Skeletal muscle satellite cell (primary cell): ENCODE measurements around the gene CHD5.

ENCODE experiments used
- H3K27me3 ChIP-seq: 2 replicates; pipeline ENCODE4 v1.7.0; 2013; ENCODE audit warnings: low read length; ENCODE audit not compliant: control insufficient read depth, insufficient read depth
- H3K36me3 ChIP-seq: 2 replicates; pipeline ENCODE4 v1.7.0; 2013; ENCODE audit warnings: mild to moderate bottlenecking, control low read depth, low read length; ENCODE audit not compliant: insufficient read depth
- H3K4me1 ChIP-seq: 2 replicates; pipeline ENCODE4 v1.7.0; 2013; ENCODE audit warnings: low read length; ENCODE audit not compliant: control insufficient read depth, insufficient read depth
- H3K4me2 ChIP-seq: 2 replicates; pipeline ENCODE4 v1.7.0; 2013; ENCODE audit warnings: mild to moderate bottlenecking, low read length
- H3K4me3 ChIP-seq: 2 replicates; pipeline ENCODE4 v1.7.0; 2013; ENCODE audit warnings: low read length
- H3K9ac ChIP-seq: 2 replicates; pipeline ENCODE4 v1.7.0; 2013; ENCODE audit warnings: mild to moderate bottlenecking, low read depth, low read length, moderate library complexity
- H3K9me3 ChIP-seq: replicated peaks from 2 replicates; pipeline ENCODE4 v1.7.0; 2013; ENCODE audit warnings: mild to moderate bottlenecking, control low read depth, low read length

Gene CHD5

DNA sequence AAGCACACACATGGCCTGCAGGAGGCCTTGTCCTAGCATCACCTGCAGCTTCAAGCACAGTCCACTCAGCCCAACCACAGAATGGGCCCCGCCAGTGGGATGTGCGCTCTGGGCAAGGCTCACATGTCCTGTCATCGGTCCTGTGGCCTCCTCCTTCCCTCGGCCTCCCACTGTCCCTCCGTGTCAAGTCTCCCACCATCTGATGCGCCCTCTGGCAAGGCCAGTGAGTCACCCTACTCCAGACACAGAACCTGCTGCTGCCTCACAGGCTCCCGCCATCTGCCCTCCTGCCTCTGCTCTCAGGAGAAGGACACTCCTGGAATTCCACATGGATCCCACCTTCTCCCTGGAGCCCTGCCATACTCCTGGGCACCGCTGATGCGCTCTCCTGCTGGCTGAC is 120.3 kb downstream of the CHD5 start:
- no peak overlapping the region for H3K4me2 ChIP-seq
- no peaks in the 10 kb centered on the region for H3K36me3 ChIP-seq
- no peak overlapping the region for H3K9ac ChIP-seq
- no peak overlapping the region for H3K4me3 ChIP-seq
- H3K9me3 ChIP-seq, result no peaks in the 10 kb centered on the region
- no peaks in the 10 kb centered on the region for H3K4me1 ChIP-seq
- H3K27me3 ChIP-seq, result peaks cover 33% of the 10 kb centered on the region

- Histone ChIP-seq H3K4me2 (no peak overlapping the region), H3K9me3 (no peaks in the 10 kb centered on the region), H3K4me1 (no peaks in the 10 kb centered on the region), H3K36me3 (no peaks in the 10 kb centered on the region), H3K9ac (no peak overlapping the region), H3K4me3 (no peak overlapping the region), H3K27me3 (peaks cover 20% of the 10 kb centered on the region)
Observed at GRCh38 chr1:6057170-6057845, 122.8 kb downstream of the CHD5 start.

DNA sequence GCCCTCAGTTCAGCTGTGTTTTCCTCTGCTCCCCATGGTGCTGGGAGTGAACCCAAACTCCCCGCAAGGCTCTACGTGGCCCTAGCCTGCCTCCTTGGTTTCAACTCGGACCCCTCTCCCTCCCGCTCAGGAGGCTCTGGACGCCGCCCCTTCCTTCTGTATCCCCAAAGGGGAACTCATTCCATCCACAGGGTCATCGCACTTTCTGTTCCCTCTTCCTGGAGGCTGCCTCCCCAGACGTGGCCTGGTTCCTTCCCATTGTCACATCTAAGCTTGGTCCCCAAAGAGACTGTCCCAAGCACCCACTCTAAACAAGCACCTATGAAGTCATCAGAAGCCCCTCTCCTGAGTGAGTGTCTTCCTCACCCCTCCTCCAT is 123.6 kb downstream of the CHD5 start:
- H3K27me3 ChIP-seq, result peaks cover 20% of the 10 kb centered on the region
- no peaks in the 10 kb centered on the region for H3K36me3 ChIP-seq
- no peak overlapping the region for H3K9ac ChIP-seq
- H3K4me3 ChIP-seq, result no peak overlapping the region
- H3K4me2 ChIP-seq, result no peak overlapping the region
- H3K4me1 ChIP-seq, result no peaks in the 10 kb centered on the region
- H3K9me3 ChIP-seq, result no peaks in the 10 kb centered on the region

- no peaks in the 10 kb centered on the region for H3K36me3 ChIP-seq
- no peak overlapping the region for H3K9ac ChIP-seq
- no peaks in the 10 kb centered on the region for H3K9me3 ChIP-seq
- no peak overlapping the region for H3K4me2 ChIP-seq
- no peak overlapping the region for H3K4me3 ChIP-seq
- peaks cover 20% of the 10 kb centered on the region for H3K27me3 ChIP-seq
- no peaks in the 10 kb centered on the region for H3K4me1 ChIP-seq
Observed at GRCh38 chr1:6054596-6054995, 125.5 kb downstream of the CHD5 start.

- Histone ChIP-seq H3K4me2 (no peak overlapping the region), H3K9me3 (no peaks in the 10 kb centered on the region), H3K9ac (no peak overlapping the region), H3K36me3 (no peaks in the 10 kb centered on the region), H3K27me3 (peaks cover 15% of the 10 kb centered on the region), H3K4me3 (no peak overlapping the region), H3K4me1 (no peaks in the 10 kb centered on the region)
Observed at GRCh38 chr1:6053206-6053546, 126.9 kb downstream of the CHD5 start.

GRCh38 chr1:6052543-6053205 is 127.4 kb downstream of the CHD5 start:
- H3K4me3 ChIP-seq, result no peak overlapping the region
- H3K9me3 ChIP-seq, result no peaks in the 10 kb centered on the region
- no peaks in the 10 kb centered on the region for H3K4me1 ChIP-seq
- H3K36me3 ChIP-seq, result no peaks in the 10 kb centered on the region
- no peak overlapping the region for H3K9ac ChIP-seq
- peaks cover 14% of the 10 kb centered on the region for H3K27me3 ChIP-seq
- no peak overlapping the region for H3K4me2 ChIP-seq
